Astrocyte (in vitro differentiated cells and primary cell): ENCODE data around the gene SLC12A8. TPM values are rescaled to one million over a fixed set of nuclear protein-coding genes. Genes with fewer than 3 reads are reported as not detected.

Experiments used
- DNase-seq: peaks from one replicate; pipeline ENCODE4 v3.0.0-alpha.2; 2010; ENCODE audit warnings: low read depth
- FAIRE-seq: peaks from 2 replicates; lab custom pipeline; 2011; peaks lifted over from hg19 to GRCh38; lab: Jason Lieb, UNC
- H2AFZ ChIP-seq: 2 replicates; pipeline ENCODE4 v1.6.0; 2012; ENCODE audit warnings: low read depth, low read length, inconsistent platforms
- H3K27ac ChIP-seq: 2 replicates; pipeline ENCODE4 v1.5.1; 2011; ENCODE audit warnings: low read depth, low read length, inconsistent platforms
- H3K27me3 ChIP-seq: 2 replicates; pipeline ENCODE4 v1.6.0; 2011; ENCODE audit warnings: low read length, inconsistent platforms; ENCODE audit not compliant: insufficient read depth
- H3K36me3 ChIP-seq: 2 replicates; pipeline ENCODE4 v1.5.1; 2011; ENCODE audit warnings: low read length, inconsistent platforms; ENCODE audit not compliant: insufficient read depth
- H3K4me1 ChIP-seq: 2 replicates; pipeline ENCODE4 v1.5.1; 2011; ENCODE audit warnings: low read length, inconsistent platforms; ENCODE audit not compliant: insufficient read depth
- H3K4me2 ChIP-seq: 2 replicates; pipeline ENCODE4 v1.6.0; 2012; ENCODE audit warnings: low read length, inconsistent platforms
- H3K4me3 ChIP-seq: 2 replicates; pipeline ENCODE4 v1.5.1; 2011; ENCODE audit warnings: low read depth, mild to moderate bottlenecking, low read length, inconsistent platforms; ENCODE audit not compliant: insufficient read depth
- H3K79me2 ChIP-seq: 2 replicates; pipeline ENCODE4 v1.6.0; 2012; ENCODE audit warnings: mild to moderate bottlenecking, low read length, inconsistent platforms; ENCODE audit not compliant: insufficient read depth
- H3K9ac ChIP-seq: 2 replicates; pipeline ENCODE4 v1.6.0; 2012; ENCODE audit warnings: mild to moderate bottlenecking, low read length, inconsistent platforms
- H3K9me3 ChIP-seq: 2 replicates; pipeline ENCODE4 v1.5.1; 2012; ENCODE audit warnings: low read depth, mild to moderate bottlenecking, low read length, inconsistent platforms; ENCODE audit not compliant: insufficient read depth
- H4K20me1 ChIP-seq: 2 replicates; pipeline ENCODE4 v1.6.0; 2012; ENCODE audit warnings: low read length, inconsistent platforms; ENCODE audit not compliant: insufficient read depth
- H3K27ac Mint-ChIP-seq: one replicate; pipeline ENCODE4 v1.8.0; 2021; ENCODE audit warnings: mild to moderate bottlenecking, mixed read lengths; ENCODE audit not compliant: unreplicated experiment
- H3K27me3 Mint-ChIP-seq: one replicate; pipeline ENCODE4 v1.8.0; 2021; ENCODE audit warnings: low read depth, mixed read lengths; ENCODE audit not compliant: unreplicated experiment
- H3K36me3 Mint-ChIP-seq: one replicate; pipeline ENCODE4 v1.8.0; 2021; ENCODE audit warnings: low read depth, mixed read lengths; ENCODE audit not compliant: unreplicated experiment
- H3K4me1 Mint-ChIP-seq: one replicate; pipeline ENCODE4 v1.8.0; 2021; ENCODE audit warnings: low read depth, mixed read lengths; ENCODE audit not compliant: unreplicated experiment
- H3K4me3 Mint-ChIP-seq: one replicate; pipeline ENCODE4 v1.8.0; 2021; ENCODE audit warnings: mild to moderate bottlenecking, moderate library complexity, mixed read lengths; ENCODE audit not compliant: unreplicated experiment
- H3K9me3 Mint-ChIP-seq: one replicate; pipeline ENCODE4 v1.8.0; 2021; ENCODE audit warnings: mild to moderate bottlenecking, mixed read lengths; ENCODE audit not compliant: unreplicated experiment
- CTCF ChIP-seq: IDR thresholded peaks from 2 replicates; pipeline ENCODE4 v1.5.1; 2011; ENCODE audit warnings: low read depth, mild to moderate bottlenecking, inconsistent platforms, low read length, moderate library complexity; ENCODE audit not compliant: insufficient read depth
- EZH2 ChIP-seq: IDR thresholded peaks from 2 replicates; pipeline ENCODE4 v1.6.1; 2012; ENCODE audit warnings: mild to moderate bottlenecking, low read length, inconsistent platforms; ENCODE audit not compliant: insufficient read depth
- total RNA-seq: library from RNA; stranded (reverse); gene quantifications from 2 replicates; pipeline ENCODE4 v1.2.1, GENCODE V29; 2021

Gene SLC12A8
- total RNA-seq, 1 donor from 2014 or later, result 4.2 TPM

- H3K27ac Mint-ChIP-seq, result no peak overlapping the region
- H3K4me1 Mint-ChIP-seq, result no peaks in the 10 kb centered on the region
- no peak overlapping the region for H3K27ac ChIP-seq
- no peak overlapping the region for H3K4me3 ChIP-seq
- DNase-seq (no peak), FAIRE-seq (no peak)
- peaks cover 4% of the 10 kb centered on the region for H3K9me3 Mint-ChIP-seq
- TF ChIP-seq CTCF (no peak), EZH2 (no peak)
- no peaks in the 10 kb centered on the region for H3K27me3 Mint-ChIP-seq
- no peaks in the 10 kb centered on the region for H3K36me3 ChIP-seq
- no peaks in the 10 kb centered on the region for H4K20me1 ChIP-seq
- H3K79me2 ChIP-seq, result no peaks in the 10 kb centered on the region
- H3K36me3 Mint-ChIP-seq, result peaks cover 2% of the 10 kb centered on the region
- H3K27me3 ChIP-seq, result no peaks in the 10 kb centered on the region
- no peak overlapping the region for H3K4me3 Mint-ChIP-seq
- H3K4me2 ChIP-seq, result no peak overlapping the region
- H3K4me1 ChIP-seq, result no peaks in the 10 kb centered on the region
- no peak overlapping the region for H2AFZ ChIP-seq
- H3K9me3 ChIP-seq, result no peaks in the 10 kb centered on the region
- no peak overlapping the region for H3K9ac ChIP-seq
Measured at GRCh38 chr3:125175295-125176078, 37.1 kb downstream of the SLC12A8 start.

GRCh38 chr3:125172346-125172745 lies 40.2 kb downstream of the SLC12A8 start:
- no peaks in the 10 kb centered on the region for H3K79me2 ChIP-seq
- peaks cover 14% of the 10 kb centered on the region for H3K27me3 Mint-ChIP-seq
- DNase-seq (no peak), FAIRE-seq (no peak)
- peaks cover 3% of the 10 kb centered on the region for H3K4me1 ChIP-seq
- H3K9ac ChIP-seq, result no peak overlapping the region
- no peak for TF ChIP-seq EZH2
- H3K27me3 ChIP-seq, result no peaks in the 10 kb centered on the region
- H3K4me2 ChIP-seq, result no peak overlapping the region
- no peaks in the 10 kb centered on the region for H3K9me3 ChIP-seq
- peaks cover 2% of the 10 kb centered on the region for H3K36me3 Mint-ChIP-seq
- peaks cover 4% of the 10 kb centered on the region for H3K9me3 Mint-ChIP-seq
- H3K4me3 ChIP-seq, result no peak overlapping the region
- no peak overlapping the region for H3K27ac Mint-ChIP-seq
- H2AFZ ChIP-seq, result no peak overlapping the region
- no peaks in the 10 kb centered on the region for H3K36me3 ChIP-seq
- H3K4me3 Mint-ChIP-seq, result no peak overlapping the region
- no peak overlapping the region for H3K27ac ChIP-seq
- H3K4me1 Mint-ChIP-seq, result no peaks in the 10 kb centered on the region
- no peaks in the 10 kb centered on the region for H4K20me1 ChIP-seq

GRCh38 chr3:125168711-125169393 lies 43.7 kb downstream of the SLC12A8 start:
- FAIRE-seq (no peak), DNase-seq (no peak)
- H3K27me3 Mint-ChIP-seq, result peaks cover 16% of the 10 kb centered on the region
- Histone ChIP-seq H3K9me3 (no peaks in the 10 kb centered on the region), H3K79me2 (no peaks in the 10 kb centered on the region), H2AFZ (no peak overlapping the region), H3K9ac (no peak overlapping the region), H3K4me1 (peaks cover 3% of the 10 kb centered on the region), H3K4me2 (no peak overlapping the region), H3K36me3 (no peaks in the 10 kb centered on the region), H4K20me1 (no peaks in the 10 kb centered on the region), H3K4me3 (no peak overlapping the region), H3K27ac (no peak overlapping the region), H3K27me3 (no peaks in the 10 kb centered on the region)
- no peaks in the 10 kb centered on the region for H3K4me1 Mint-ChIP-seq
- no peak overlapping the region for H3K4me3 Mint-ChIP-seq
- H3K27ac Mint-ChIP-seq, result no peak overlapping the region
- H3K36me3 Mint-ChIP-seq, result peaks cover 2% of the 10 kb centered on the region
- H3K9me3 Mint-ChIP-seq, result peaks cover 2% of the 10 kb centered on the region
- no peak for TF ChIP-seq CTCF
- no peak for TF ChIP-seq EZH2
